Mammary microvascular endothelial cell (primary cell): ENCODE data around the gene GAS2L1. TPM values are rescaled to one million over a fixed set of nuclear protein-coding genes. Genes with fewer than 3 reads are reported as not detected.

Experiments used
- total RNA-seq: library from RNA; depleted of rRNA; stranded (reverse); fragments of >200 nt; gene quantifications from 2 replicates; pipeline ENCODE4 v1.2.3, GENCODE V29; 2015

Gene GAS2L1
- 34.9 and 47.1 TPM in 2 replicates for total RNA-seq

DNA sequence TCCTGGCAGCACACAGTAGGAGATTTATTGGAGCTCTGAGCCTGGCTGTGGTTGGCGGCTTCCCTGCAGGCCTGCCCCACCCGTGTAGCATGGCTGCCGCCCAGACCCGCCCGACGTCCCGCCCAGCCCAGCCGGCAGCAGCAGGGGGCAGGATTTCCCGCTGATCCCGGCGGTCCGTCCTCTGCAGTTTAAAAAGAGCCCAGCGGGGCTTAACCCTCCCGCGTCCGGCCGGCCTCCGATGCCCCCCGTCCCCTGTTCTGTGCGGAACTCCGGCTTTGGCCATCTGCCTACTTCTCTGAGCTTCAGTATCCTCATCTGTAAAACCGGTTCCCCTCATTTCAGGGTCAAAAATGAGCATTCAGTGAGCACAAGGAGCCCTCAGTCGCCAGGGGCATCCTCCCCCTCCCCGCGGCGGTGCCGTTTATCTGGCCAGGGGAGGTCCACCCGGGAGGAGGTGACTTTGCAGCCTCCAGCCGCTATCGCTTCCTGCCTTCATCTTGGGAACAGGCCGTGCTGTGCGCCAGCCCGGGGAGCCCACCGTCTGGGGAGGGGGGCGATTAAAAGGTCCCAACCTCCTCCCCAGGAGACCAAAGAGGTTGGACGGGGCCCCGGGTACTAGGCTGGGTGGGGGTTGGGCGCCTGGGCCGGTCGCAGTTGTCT lies at the start of gene GAS2L1:
TSS of gene GAS2L1 (plus strand) at position 476 of the 660 bp plus-strand sequence. CDS start 1,456 bp downstream, outside the sequence.

DNA sequence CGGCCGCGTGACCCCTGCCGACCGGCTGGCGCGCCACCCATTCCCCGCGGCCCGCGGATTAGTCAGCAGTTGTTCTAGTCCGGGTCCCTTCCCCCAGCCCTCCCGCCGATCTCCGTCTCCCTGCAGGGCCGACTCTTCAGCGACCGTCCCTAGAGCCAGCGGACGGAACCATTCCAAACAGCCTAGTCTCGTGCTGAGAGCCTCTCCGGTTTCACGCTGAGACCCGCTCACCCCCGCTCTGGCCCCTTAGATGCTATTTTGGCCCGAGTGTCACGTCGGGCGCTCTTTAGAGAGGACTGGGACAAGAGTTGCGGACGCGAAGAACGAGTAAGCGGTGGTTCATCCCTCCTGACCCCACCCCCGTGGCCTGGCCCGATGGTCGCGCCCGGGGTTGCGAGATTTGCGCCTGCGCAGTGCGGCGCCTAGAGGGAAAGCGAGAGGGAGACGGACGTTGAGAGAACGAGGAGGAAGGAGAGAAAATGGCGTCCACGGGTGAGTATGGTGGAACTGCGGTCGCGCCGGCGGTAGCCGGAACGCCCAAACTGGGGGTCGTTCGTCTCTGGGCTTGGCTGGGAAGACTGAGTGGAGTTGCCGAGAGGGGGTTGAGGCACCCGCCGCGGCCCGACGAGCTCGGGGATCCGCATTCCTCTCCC lies 38.5 kb upstream of the GAS2L1 start, which contains the start of the genes EWSR1 and RHBDD3:
TSS of gene EWSR1 (plus strand) at position 411 of the 653 bp plus-strand sequence. CDS start at position 480, 69 bp downstream.
TSS of gene RHBDD3 (minus strand) at position 124 of the 653 bp plus-strand sequence. CDS start 2,355 bp downstream, outside the sequence.

DNA sequence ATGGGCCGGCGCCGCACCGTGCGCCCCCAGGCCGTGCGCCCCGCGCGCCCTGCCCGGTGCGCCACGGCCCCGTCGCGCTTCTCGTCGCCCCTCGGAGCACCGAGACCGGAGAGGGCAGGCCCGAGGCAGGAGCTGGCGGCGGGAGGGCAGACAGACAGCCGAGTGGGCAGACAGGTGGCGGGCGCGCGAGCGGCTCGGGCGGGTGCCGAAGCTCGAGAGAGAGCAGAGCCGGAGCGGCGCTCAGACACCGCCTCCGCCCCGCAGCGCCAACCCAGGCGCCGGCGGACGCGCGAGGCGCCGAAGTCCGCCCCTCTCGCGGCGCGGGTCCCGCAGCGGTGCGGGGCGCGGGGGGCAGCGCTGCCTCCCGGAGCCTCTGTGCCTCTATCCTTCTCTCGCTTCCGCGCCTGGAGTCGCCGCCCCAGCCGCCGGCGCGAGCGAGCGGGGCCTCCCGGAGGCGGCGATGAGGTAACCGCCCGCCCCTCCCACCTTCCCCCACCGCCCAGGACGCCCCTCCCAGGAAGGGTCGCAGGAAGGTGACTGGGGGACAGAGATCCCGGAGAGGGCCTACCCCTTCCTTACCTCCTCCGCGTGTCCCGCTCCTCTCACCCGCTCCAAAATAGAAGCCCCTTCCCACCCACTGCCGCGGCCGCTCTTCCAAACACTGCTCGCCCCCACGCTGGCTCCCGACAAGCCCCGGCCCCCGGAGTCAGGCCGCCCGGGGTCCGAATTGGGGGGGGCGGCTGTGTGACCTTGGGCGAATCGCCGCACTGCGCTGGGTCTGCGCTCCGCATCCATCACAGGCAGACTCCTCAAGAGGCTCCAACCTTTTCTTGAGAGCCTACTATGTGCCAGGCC lies 9.1 kb downstream of the GAS2L1 start, which contains the start of gene RASL10A:
TSS of gene RASL10A (minus strand) at position 412 of the 855 bp plus-strand sequence. CDS start 451 bp downstream, outside the sequence.

Other genes with a start within 250 kb of the GAS2L1 start
- gene C22orf31, start 244.8 kb upstream of the GAS2L1 start, total RNA-seq = not detected in 2 replicates
- gene KREMEN1, start 233.6 kb upstream of the GAS2L1 start, total RNA-seq = 0.44 and 0.67 TPM in 2 replicates
- gene EMID1, start 100.8 kb upstream of the GAS2L1 start, total RNA-seq = under 0.01 and 1.9 TPM in 2 replicates
- gene RHBDD3, start 38.7 kb upstream of the GAS2L1 start, total RNA-seq = 25.6 and 30.1 TPM in 2 replicates
- gene EWSR1, start 38.4 kb upstream of the GAS2L1 start, total RNA-seq = 215 and 242 TPM in 2 replicates
- gene RASL10A, start 9.0 kb downstream of the GAS2L1 start, total RNA-seq = 0.07 and 0.20 TPM in 2 replicates
- gene AP1B1, start 81.9 kb downstream of the GAS2L1 start, total RNA-seq = 97.7 and 109 TPM in 2 replicates
- not detected in 2 replicates for gene RFPL1, start 131.9 kb downstream of the GAS2L1 start, total RNA-seq
- 1.2 and 2.1 TPM in 2 replicates for gene NEFH, start 173.6 kb downstream of the GAS2L1 start, total RNA-seq
- gene THOC5, start 247.1 kb downstream of the GAS2L1 start, total RNA-seq = 33.9 and 38.8 TPM in 2 replicates